GM19328 (cell line): Measurements from ENCODE around the gene ZNF550.

Experiments
- ATAC-seq: cut with Tn5 transposase; IDR thresholded peaks from one replicate; pipeline ENCODE4 v1.9.1; 2021; ENCODE audit warnings: mild to moderate bottlenecking, moderate library complexity; ENCODE audit not compliant: unreplicated experiment

The ZNF550 gene

GRCh38 chr19:57559404-57560025, at the start of gene ZNF550:
Gene ZNF550, minus strand, starts transcription at chr19:57559863. Its CDS starts 181 bp downstream, at chr19:57559682.
- ATAC-seq: peak; percentile 90

GRCh38 chr19:57606931-57607330, 47.3 kb upstream of the ZNF550 start:
- ATAC-seq: no peak

GRCh38 chr19:57599761-57600383, 40.2 kb upstream of the ZNF550 start, which contains the start of gene ZNF530:
Gene ZNF530, plus strand, starts transcription at chr19:57599885. Its CDS starts 4,461 bp downstream, at chr19:57604346.
- no peak for ATAC-seq

GRCh38 chr19:57599377-57599760, 39.7 kb upstream of the ZNF550 start:
- ATAC-seq: no peak

- no peak for ATAC-seq
These were observed 27.9 kb upstream of the ZNF550 start for GRCh38 chr19:57587529-57587928.

GRCh38 chr19:57583521-57584416, 24.1 kb upstream of the ZNF550 start, which contains the start of gene ZIK1:
Gene ZIK1, plus strand, starts transcription at chr19:57584145. Its CDS starts 212 bp downstream, at chr19:57584357.
- ATAC-seq: peak; percentile 79

GRCh38 chr19:57583104-57583520, 23.4 kb upstream of the ZNF550 start:
- no peak for ATAC-seq

- ATAC-seq: peak; percentile 91
These were observed 19.0 kb upstream of the ZNF550 start, which contains the start of gene ZNF416 for GRCh38 chr19:57578487-57579205. Gene ZNF416, minus strand, starts transcription at chr19:57578911. Its CDS starts 207 bp downstream, at chr19:57578704.

GRCh38 chr19:57576661-57577060, 17.0 kb upstream of the ZNF550 start:
- ATAC-seq: no peak

- no peak for ATAC-seq
These were observed 12.8 kb upstream of the ZNF550 start for GRCh38 chr19:57572415-57572947.

- ATAC-seq: no peak
These were observed 11.0 kb upstream of the ZNF550 start for GRCh38 chr19:57570707-57571106.

GRCh38 chr19:57566396-57567265, 7.0 kb upstream of the ZNF550 start:
- no peak for ATAC-seq

GRCh38 chr19:57563547-57563946, 3.9 kb upstream of the ZNF550 start:
- no peak for ATAC-seq

GRCh38 chr19:57560049-57560491, 407 bp upstream of the ZNF550 start:
- ATAC-seq: no peak

GRCh38 chr19:57559008-57559403, 657 bp downstream of the ZNF550 start:
- no peak for ATAC-seq

- ATAC-seq: no peak
These were observed 1.1 kb downstream of the ZNF550 start for GRCh38 chr19:57558525-57558924.

- no peak for ATAC-seq
These were observed 2.0 kb downstream of the ZNF550 start for GRCh38 chr19:57557659-57558058.

- no peak for ATAC-seq
These were observed 7.2 kb downstream of the ZNF550 start for GRCh38 chr19:57552432-57552831.

GRCh38 chr19:57546513-57546912, 13.2 kb downstream of the ZNF550 start:
- no peak for ATAC-seq
